HG03565 (cell line): ENCODE measurements around the gene ZFPM1.

Source experiments
- ATAC-seq: cut with Tn5 transposase; IDR thresholded peaks from one replicate; pipeline ENCODE4 v1.9.1; 2021; ENCODE audit warnings: mild to moderate bottlenecking, moderate library complexity; ENCODE audit not compliant: unreplicated experiment

Gene ZFPM1

DNA sequence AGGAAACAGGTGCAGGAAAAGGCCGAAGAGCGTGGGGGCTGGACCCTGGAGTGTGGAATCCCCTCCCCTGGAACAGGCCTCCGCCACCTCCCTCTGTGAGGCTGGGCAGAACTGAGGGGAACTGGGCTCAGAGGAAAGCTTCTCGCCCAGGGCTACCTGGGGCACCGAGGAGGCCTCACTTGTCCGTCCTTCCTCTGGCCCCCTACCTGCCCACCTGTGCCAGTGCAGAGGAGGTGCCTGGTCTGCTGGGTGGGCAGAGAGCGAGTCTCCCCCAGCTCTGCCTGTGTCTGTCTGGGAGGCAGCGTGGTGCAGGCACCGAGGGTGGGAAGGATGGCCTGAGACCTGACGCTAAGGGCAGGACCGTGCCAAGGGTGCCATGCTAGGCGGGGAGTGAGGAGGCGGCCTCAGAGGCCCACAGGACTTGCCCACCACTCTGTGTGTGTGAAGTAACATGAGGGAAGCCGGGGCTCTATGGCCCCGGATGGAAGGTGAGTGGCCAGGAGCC is 42.2 kb downstream of the ZFPM1 start:
- ATAC-seq = no peak

GRCh38 chr16:88497561-88498462 is 44.7 kb downstream of the ZFPM1 start:
- ATAC-seq = no peak

DNA sequence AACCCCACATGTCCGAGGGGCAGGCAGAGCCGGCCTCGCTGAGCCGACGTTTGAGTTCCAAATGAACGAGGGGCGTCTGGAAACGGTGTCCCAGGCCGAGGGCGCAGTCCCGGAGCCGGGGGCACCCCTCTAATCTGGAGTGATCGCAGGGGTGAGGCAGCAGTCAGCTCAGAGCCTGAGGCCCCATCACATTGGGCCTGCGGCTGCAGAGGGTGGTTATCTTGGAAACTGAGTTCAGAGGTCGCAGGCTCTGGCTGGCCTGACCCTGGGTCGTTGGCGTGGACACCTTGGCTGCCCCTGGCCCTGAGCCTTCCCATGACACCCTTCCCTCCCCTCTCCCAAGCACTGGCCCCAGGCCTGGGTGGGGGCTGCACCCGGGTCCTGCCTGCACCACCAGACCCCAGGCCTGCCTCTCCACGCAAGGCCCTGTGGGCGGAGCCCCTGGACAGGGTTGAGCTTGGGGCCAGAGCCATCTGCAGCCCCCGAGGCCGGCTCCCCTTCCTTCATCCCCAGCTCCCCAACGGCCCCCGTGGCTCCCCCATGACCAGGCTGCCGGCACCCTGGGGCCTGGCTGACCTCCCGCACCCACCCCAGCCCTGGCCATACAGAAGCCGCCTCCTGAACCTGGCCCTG is 45.6 kb downstream of the ZFPM1 start:
- no peak for ATAC-seq

DNA sequence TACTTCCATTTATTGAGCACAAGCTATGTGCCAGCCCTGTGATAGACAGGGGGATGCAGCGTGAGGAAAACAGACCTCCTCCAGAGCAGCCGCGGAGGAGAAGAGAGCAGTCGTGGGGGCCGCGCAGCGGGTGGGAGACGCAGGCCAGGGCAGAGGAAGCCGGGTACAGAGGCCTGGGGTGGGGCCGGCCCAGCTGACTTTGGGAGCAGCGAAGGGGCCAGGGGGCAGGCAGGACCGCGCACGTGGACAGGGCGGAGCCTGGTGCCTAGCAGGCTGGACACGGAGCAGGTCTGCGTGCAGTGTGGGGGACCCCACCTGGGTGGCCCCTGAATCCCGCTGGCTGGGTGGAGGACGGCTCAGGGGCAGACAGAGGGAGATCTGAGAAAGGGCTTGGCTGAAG is 46.2 kb downstream of the ZFPM1 start:
- no peak for ATAC-seq

DNA sequence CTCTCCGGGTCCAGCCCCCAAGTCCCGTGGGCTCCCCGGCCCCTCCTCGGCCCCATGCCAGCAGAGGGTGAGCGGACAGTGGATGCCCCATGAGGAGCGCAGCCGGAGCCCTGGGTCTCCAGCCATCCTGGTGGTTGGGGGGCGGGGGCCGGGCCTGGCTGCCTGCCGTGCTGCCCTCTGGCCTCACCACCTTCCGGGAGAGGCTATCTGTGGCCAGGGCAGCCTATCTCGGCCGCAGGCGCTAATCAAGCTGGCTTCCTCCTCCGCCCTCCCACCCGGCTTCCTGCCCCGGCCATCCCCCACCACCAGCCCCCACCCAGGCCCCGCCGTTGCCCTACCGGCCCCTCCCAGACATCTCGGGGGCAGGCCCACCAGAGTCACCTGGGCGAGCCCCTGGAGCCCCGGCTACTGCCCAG is 46.8 kb downstream of the ZFPM1 start:
- no peak for ATAC-seq

DNA sequence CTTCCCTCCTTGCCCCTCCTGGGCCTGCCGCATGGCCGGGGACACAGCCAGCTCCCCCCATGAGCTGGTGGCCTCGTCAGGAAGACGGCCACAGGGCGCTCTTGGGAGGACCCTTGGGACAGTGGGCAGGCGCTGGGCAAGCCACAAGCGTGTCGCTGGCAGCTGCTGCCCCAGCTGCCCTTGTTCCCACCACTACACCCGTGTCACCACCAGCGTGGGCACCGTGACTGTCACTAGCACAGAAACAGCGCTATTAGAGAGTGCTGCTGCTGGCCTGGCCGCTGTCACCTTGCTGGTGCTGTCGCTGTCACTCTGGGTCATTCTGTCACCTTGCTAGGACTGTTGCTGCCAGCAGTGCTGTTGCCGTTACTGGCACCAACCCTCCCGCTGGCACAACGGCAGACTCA is 47.2 kb downstream of the ZFPM1 start:
- ATAC-seq = no peak

- no peak for ATAC-seq
Observed at GRCh38 chr16:88502371-88502770, 49.3 kb downstream of the ZFPM1 start.

- no peak for ATAC-seq
Observed at GRCh38 chr16:88502776-88503280, 49.7 kb downstream of the ZFPM1 start.

- ATAC-seq = no peak
Observed at GRCh38 chr16:88503374-88503770, 50.3 kb downstream of the ZFPM1 start.

- no peak for ATAC-seq
Observed at GRCh38 chr16:88503771-88504488, 50.9 kb downstream of the ZFPM1 start.

DNA sequence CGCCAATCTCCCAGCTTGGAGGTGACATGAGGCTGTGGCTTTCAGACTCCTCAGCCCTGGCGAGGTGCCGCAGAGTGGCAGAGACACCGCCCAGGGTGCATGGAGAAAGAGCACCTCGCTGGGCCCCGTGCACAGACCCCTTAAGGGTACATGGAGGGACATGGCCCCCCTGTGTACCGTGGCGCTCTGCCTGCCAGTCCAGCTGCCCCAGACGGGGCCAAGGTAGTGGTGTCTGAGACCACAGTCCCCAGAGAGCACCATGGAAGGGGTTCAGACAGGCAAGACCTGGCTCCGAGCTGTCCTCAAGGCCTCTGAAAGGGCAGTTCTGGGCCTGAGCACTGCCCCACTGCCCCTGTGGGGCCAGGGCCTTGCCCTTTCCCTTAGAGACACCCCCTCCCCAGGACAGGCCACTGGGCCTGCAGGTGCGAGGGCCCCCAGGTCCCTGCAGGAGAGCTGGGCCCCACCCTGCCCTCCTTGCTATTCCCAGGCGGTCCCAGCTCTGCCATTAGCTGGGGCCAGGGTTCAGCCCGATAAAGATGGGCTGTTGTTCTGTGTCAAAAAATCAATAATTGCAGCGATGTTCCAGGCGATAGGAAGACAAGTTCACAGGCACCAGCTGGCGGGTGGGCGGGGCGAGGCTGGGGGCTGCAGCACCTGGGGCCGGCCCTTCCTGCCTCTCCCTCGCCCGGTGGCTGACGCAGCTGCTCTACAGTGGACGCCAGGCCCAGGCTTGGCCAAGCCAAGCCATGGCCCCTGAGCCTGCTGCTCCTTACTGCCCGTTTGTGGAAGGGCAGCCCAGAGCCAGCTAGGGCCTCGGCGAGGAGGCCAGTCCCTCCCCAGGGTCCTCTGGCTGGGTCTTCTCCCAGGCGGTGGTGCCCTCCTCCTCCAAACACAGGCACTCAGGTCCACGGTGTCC is 51.7 kb downstream of the ZFPM1 start:
- no peak for ATAC-seq

- no peak for ATAC-seq
Observed at GRCh38 chr16:88505405-88506082, 52.5 kb downstream of the ZFPM1 start.

DNA sequence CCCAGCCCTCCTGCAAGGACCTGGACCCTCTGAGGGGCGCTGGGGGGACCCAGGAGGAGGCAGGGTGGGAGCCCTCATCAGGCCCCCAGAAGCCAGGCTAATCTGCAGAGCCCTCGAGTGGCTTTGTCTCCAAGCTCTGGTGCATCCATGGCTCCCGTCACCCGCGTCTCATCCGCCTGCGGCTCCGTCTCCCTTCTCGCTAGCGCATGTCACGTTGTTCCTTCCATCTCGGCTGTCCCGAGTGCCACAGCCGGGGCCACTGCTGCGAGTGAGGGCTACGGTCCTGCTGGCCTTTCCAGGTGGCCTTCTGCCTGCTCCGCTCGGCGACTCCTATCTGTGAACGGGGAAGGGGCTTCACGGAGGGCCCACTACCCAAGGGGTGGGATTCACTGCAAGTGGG is 53.6 kb downstream of the ZFPM1 start:
- ATAC-seq = no peak

GRCh38 chr16:88507231-88507743 is 54.2 kb downstream of the ZFPM1 start:
- no peak for ATAC-seq

- ATAC-seq = no peak
Observed at GRCh38 chr16:88508376-88508867, 55.3 kb downstream of the ZFPM1 start.

GRCh38 chr16:88508868-88509748 is 56.0 kb downstream of the ZFPM1 start:
- ATAC-seq = no peak

- no peak for ATAC-seq
Observed at GRCh38 chr16:88509749-88510069, 56.6 kb downstream of the ZFPM1 start.
